ENCODE measurements around the gene NFKBIL1.

Gene NFKBIL1

GRCh38 chr6:31528307-31528777 is 19.1 kb upstream of the NFKBIL1 start:
- H3K4me1 ChIP-seq (ENCODE audit: control insufficient read depth in 2 of 2, insufficient read depth in 2 of 2, low read length in 2 of 2), result no peaks in the 10 kb centered on the region
- no peak overlapping the region for H3K27ac ChIP-seq (ENCODE audit: low read depth in 2 of 2, low read length in 2 of 2)
- no peak overlapping the region for H3K9ac ChIP-seq (ENCODE audit: low read depth in 1 of 2, low read length in 2 of 2)
- no peaks in the 10 kb centered on the region for H3K27me3 ChIP-seq (ENCODE audit: control insufficient read depth in 2 of 2, insufficient read depth in 2 of 2, low read length in 2 of 2)
- no peaks in the 10 kb centered on the region for H3K9me3 ChIP-seq (ENCODE audit: control insufficient read depth in 2 of 2, low read length in 2 of 2)
- no peak overlapping the region for H3K4me3 ChIP-seq (ENCODE audit: low read length in 2 of 2)
- peaks cover 32% of the 10 kb centered on the region in 2 donors for H3K36me3 ChIP-seq (ENCODE audit: control insufficient read depth in 2 of 2, insufficient read depth in 2 of 2, low read length in 2 of 2)

DNA sequence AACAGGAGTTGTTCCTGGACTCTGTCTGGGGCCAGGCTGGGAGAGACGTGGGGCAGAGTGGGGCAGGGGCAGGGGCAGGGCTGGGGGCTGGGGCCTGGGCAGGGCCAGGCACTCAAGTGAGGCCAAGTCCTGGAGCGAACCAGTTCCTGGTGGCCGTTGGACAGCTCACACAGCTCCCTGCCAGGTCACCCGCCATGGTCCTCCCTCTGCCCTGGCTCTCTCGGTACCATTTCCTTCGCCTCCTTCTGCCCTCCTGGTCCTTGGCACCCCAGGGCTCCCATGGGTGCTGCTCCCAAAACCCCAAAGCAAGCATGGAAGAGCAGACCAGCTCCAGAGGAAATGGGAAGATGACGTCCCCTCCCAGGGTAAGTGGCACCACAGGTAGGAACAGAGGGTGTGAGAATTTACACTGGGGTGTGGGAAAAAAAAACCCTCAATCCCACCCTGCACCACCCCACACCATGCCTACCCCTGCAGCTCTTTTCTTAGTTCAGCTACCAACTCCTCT is 18.5 kb upstream of the NFKBIL1 start, which contains the start of gene MCCD1:
MCCD1 (plus strand) TSS at position 142 of the 508 bp plus-strand sequence; CDS start at position 195, 53 bp downstream.
- Histone ChIP-seq H3K9ac (ENCODE audit: low read depth in 1 of 2, low read length in 2 of 2) (no peak within 1 kb of the TSS), H3K4me3 (ENCODE audit: low read length in 2 of 2) (no peak within 1 kb of the TSS), H3K27me3 (ENCODE audit: control insufficient read depth in 2 of 2, insufficient read depth in 2 of 2, low read length in 2 of 2) (no peaks in the 10 kb centered on the region), H3K9me3 (ENCODE audit: control insufficient read depth in 2 of 2, low read length in 2 of 2) (no peaks in the 10 kb centered on the region), H3K36me3 (ENCODE audit: control insufficient read depth in 2 of 2, insufficient read depth in 2 of 2, low read length in 2 of 2) (peaks cover 38% of the 10 kb centered on the region in 2 donors), H3K27ac (ENCODE audit: low read depth in 2 of 2, low read length in 2 of 2) (no peak within 1 kb of the TSS), H3K4me1 (ENCODE audit: control insufficient read depth in 2 of 2, insufficient read depth in 2 of 2, low read length in 2 of 2) (no peaks in the 10 kb centered on the region)

DNA sequence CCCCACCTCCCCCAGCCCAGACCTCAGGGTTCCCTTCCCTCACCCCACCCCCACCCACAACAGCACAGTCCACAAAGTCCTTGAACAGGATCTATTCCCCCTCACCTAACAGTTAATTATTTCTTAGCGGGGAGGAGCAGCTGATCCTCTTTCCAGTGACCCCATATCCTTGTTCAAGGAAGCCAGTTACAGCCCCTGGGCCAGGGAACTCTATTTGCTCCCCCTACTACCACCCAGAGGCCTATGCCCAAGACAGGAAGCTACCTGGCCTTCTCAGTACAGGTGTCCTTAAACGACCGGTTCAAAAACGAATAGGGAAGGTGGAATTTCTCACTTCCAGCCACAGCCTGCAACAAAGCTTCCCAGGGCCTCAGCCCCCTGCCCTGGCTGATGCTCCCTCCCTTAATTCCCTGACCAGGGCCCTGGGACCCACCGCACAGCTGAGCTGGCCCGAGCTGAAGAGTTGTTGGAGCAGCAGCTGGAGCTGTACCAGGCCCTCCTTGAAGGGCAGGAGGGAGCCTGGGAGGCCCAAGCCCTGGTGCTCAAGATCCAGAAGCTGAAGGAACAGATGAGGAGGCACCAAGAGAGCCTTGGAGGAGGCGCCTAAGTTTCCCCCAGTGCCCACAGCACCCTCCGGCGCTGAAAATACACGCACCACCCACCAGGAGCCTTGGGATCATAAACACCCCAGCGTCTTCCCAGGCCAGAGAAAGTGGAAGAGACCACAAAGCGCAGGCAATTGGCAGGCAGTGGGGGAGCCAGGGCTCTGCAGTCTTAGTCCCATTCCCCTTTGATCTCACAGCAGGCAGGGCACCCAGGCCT is 17.9 kb upstream of the NFKBIL1 start:
- no peak overlapping the region for H3K27ac ChIP-seq (ENCODE audit: low read depth in 2 of 2, low read length in 2 of 2)
- no peak overlapping the region for H3K9ac ChIP-seq (ENCODE audit: low read depth in 1 of 2, low read length in 2 of 2)
- H3K27me3 ChIP-seq (ENCODE audit: control insufficient read depth in 2 of 2, insufficient read depth in 2 of 2, low read length in 2 of 2), result no peaks in the 10 kb centered on the region
- no peaks in the 10 kb centered on the region for H3K4me1 ChIP-seq (ENCODE audit: control insufficient read depth in 2 of 2, insufficient read depth in 2 of 2, low read length in 2 of 2)
- H3K36me3 ChIP-seq (ENCODE audit: control insufficient read depth in 2 of 2, insufficient read depth in 2 of 2, low read length in 2 of 2), result peaks cover 43 to 44% of the 10 kb centered on the region in 2 donors
- H3K9me3 ChIP-seq (ENCODE audit: control insufficient read depth in 2 of 2, low read length in 2 of 2), result no peaks in the 10 kb centered on the region
- no peak overlapping the region for H3K4me3 ChIP-seq (ENCODE audit: low read length in 2 of 2)

DNA sequence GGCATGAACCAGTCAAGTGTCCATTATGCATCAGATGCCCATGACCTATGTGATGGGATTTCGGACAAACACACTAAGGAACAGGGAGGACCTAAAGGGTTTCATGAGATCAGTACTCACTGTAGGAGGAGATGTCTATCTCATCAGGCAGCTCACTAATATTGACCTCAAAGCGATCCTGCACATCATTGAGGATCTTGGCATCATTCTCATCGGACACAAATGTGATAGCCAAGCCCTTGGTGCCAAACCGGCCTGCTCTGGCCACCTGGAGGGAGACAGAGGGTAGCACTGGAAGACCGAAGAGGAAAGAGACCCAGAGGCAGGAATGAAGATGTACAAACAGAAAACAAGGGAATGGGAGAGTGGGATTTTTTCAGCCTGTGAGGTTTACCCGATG is 16.7 kb upstream of the NFKBIL1 start:
- H3K36me3 ChIP-seq (ENCODE audit: control insufficient read depth in 2 of 2, insufficient read depth in 2 of 2, low read length in 2 of 2), result peaks cover 55 to 56% of the 10 kb centered on the region in 2 donors
- no peaks in the 10 kb centered on the region for H3K27me3 ChIP-seq (ENCODE audit: control insufficient read depth in 2 of 2, insufficient read depth in 2 of 2, low read length in 2 of 2)
- H3K4me1 ChIP-seq (ENCODE audit: control insufficient read depth in 2 of 2, insufficient read depth in 2 of 2, low read length in 2 of 2), result no peaks in the 10 kb centered on the region
- no peak overlapping the region for H3K4me3 ChIP-seq (ENCODE audit: low read length in 2 of 2)
- H3K9ac ChIP-seq (ENCODE audit: low read depth in 1 of 2, low read length in 2 of 2), result no peak overlapping the region
- H3K9me3 ChIP-seq (ENCODE audit: control insufficient read depth in 2 of 2, low read length in 2 of 2), result no peaks in the 10 kb centered on the region
- no peak overlapping the region for H3K27ac ChIP-seq (ENCODE audit: low read depth in 2 of 2, low read length in 2 of 2)

- no peak overlapping the region for H3K9ac ChIP-seq (ENCODE audit: low read depth in 1 of 2, low read length in 2 of 2)
- H3K9me3 ChIP-seq (ENCODE audit: control insufficient read depth in 2 of 2, low read length in 2 of 2), result no peaks in the 10 kb centered on the region
- H3K27ac ChIP-seq (ENCODE audit: low read depth in 2 of 2, low read length in 2 of 2), result no peak overlapping the region
- no peak overlapping the region for H3K4me3 ChIP-seq (ENCODE audit: low read length in 2 of 2)
- H3K27me3 ChIP-seq (ENCODE audit: control insufficient read depth in 2 of 2, insufficient read depth in 2 of 2, low read length in 2 of 2), result no peaks in the 10 kb centered on the region
- no peaks in the 10 kb centered on the region for H3K4me1 ChIP-seq (ENCODE audit: control insufficient read depth in 2 of 2, insufficient read depth in 2 of 2, low read length in 2 of 2)
- H3K36me3 ChIP-seq (ENCODE audit: control insufficient read depth in 2 of 2, insufficient read depth in 2 of 2, low read length in 2 of 2), result peaks cover 60 to 61% of the 10 kb centered on the region in 2 donors
Observed at GRCh38 chr6:31531162-31531561, 16.2 kb upstream of the NFKBIL1 start.

DNA sequence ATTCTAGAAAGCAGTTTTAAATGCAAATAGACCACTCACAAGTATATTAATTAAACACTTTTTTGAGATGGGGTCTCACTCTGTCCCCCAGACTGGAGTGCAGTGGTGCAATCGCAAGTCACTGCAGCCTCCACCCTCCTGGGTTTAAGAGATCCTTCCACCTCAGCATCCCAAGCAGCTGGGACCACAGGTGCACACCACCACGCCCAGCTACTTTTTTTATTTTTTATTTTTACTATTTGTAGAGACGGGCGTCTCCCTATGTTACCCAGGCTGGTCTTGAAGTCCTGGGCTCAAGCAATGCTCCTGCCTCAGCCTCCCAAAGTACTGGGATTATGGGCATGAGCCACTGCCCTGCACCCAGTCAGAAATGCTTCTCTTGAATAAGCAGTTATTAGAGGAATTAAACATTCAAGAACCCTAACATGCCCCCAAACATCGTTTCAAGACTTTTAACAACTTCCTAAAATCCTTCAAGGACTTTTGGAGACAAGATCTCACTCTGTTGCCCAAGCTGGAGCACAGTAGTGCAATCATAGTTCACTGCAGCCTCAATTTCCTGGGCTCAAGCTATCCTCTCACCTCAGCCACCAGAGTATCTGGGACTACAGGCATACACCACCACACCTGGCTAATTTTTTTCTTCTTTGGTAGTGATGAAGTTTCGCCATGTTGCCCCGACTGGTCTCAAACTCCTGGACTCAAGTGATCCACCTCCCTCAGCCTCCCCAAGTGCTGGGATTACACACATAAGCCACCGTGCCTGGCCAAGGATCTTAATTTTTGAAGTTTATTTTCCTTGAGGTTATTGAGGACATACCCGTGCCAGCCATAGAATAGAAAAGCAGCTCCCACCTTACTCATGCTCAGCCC is 15.4 kb upstream of the NFKBIL1 start:
- no peak overlapping the region for H3K4me3 ChIP-seq (ENCODE audit: low read length in 2 of 2)
- H3K4me1 ChIP-seq (ENCODE audit: control insufficient read depth in 2 of 2, insufficient read depth in 2 of 2, low read length in 2 of 2), result no peaks in the 10 kb centered on the region
- no peaks in the 10 kb centered on the region for H3K9me3 ChIP-seq (ENCODE audit: control insufficient read depth in 2 of 2, low read length in 2 of 2)
- H3K27me3 ChIP-seq (ENCODE audit: control insufficient read depth in 2 of 2, insufficient read depth in 2 of 2, low read length in 2 of 2), result no peaks in the 10 kb centered on the region
- no peak overlapping the region for H3K27ac ChIP-seq (ENCODE audit: low read depth in 2 of 2, low read length in 2 of 2)
- peaks cover 66 to 68% of the 10 kb centered on the region in 2 donors for H3K36me3 ChIP-seq (ENCODE audit: control insufficient read depth in 2 of 2, insufficient read depth in 2 of 2, low read length in 2 of 2)
- no peak overlapping the region for H3K9ac ChIP-seq (ENCODE audit: low read depth in 1 of 2, low read length in 2 of 2)

DNA sequence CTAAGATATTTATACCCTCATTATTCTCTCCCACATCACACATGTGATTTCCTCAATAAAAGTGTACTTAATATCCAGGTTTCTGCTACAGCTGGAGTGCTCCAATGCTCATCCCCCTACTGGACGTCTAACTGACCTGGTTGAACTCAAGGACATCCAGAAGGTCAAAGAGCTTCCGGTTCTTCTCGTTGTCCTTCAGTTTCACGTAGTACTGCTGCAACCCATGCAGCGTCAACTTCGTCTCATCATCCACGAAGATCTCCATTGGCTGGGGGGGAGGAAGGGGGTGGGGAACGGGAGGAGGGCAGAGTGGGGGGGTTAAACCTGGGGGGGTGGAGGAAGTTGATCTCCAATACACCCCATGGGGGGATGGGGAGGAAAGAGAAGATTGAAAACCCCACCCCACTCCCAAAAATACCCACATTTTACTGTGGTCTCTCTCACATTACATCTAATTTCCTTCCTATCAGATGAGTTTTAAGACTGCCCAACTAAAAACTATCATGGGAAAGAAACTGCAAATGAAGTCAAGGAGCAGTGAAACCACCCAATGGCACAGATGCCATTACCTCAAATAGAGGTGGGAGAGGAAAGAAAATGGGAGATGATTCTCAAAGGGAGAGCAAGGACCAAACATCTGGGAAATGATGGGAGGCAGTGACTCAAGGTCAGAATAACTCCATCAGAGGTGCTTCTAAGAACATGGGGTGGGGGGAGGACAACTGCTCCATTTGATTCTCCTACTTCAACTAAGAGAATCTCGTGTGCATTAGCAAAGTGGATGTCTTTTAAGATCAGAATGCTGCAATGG is 14.6 kb upstream of the NFKBIL1 start:
- Histone ChIP-seq H3K9ac (ENCODE audit: low read depth in 1 of 2, low read length in 2 of 2) (no peak overlapping the region), H3K27me3 (ENCODE audit: control insufficient read depth in 2 of 2, insufficient read depth in 2 of 2, low read length in 2 of 2) (no peaks in the 10 kb centered on the region), H3K4me3 (ENCODE audit: low read length in 2 of 2) (no peak overlapping the region), H3K4me1 (ENCODE audit: control insufficient read depth in 2 of 2, insufficient read depth in 2 of 2, low read length in 2 of 2) (no peaks in the 10 kb centered on the region), H3K27ac (ENCODE audit: low read depth in 2 of 2, low read length in 2 of 2) (no peak overlapping the region), H3K9me3 (ENCODE audit: control insufficient read depth in 2 of 2, low read length in 2 of 2) (no peaks in the 10 kb centered on the region), H3K36me3 (ENCODE audit: control insufficient read depth in 2 of 2, insufficient read depth in 2 of 2, low read length in 2 of 2) (peaks cover 66 to 71% of the 10 kb centered on the region in 2 donors)

DNA sequence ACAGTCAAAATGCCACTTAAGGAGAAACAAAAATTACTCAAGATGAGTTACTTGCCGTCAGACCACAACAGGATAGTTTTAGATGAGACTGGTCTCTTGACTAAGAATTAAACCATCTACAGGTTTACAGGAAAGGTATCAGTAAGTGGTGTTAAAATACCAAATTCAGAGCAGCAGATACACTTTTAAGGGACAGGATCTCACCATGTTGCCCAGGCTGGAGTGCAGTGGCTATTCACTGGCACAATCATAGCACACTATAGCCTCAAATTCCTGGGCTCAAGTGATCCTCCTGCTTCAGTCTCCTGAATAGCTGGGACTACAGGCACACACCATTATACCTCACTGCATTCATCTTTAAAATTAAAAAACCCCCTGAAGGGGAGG is 14.0 kb upstream of the NFKBIL1 start:
- Histone ChIP-seq H3K4me3 (ENCODE audit: low read length in 2 of 2) (no peak overlapping the region), H3K4me1 (ENCODE audit: control insufficient read depth in 2 of 2, insufficient read depth in 2 of 2, low read length in 2 of 2) (no peaks in the 10 kb centered on the region), H3K36me3 (ENCODE audit: control insufficient read depth in 2 of 2, insufficient read depth in 2 of 2, low read length in 2 of 2) (peaks cover 71 to 76% of the 10 kb centered on the region in 2 donors), H3K27me3 (ENCODE audit: control insufficient read depth in 2 of 2, insufficient read depth in 2 of 2, low read length in 2 of 2) (no peaks in the 10 kb centered on the region), H3K9me3 (ENCODE audit: control insufficient read depth in 2 of 2, low read length in 2 of 2) (no peaks in the 10 kb centered on the region), H3K27ac (ENCODE audit: low read depth in 2 of 2, low read length in 2 of 2) (no peak overlapping the region), H3K9ac (ENCODE audit: low read depth in 1 of 2, low read length in 2 of 2) (no peak overlapping the region)

- H3K9ac ChIP-seq (ENCODE audit: low read depth in 1 of 2, low read length in 2 of 2), result no peak overlapping the region
- peaks cover 76 to 82% of the 10 kb centered on the region in 2 donors for H3K36me3 ChIP-seq (ENCODE audit: control insufficient read depth in 2 of 2, insufficient read depth in 2 of 2, low read length in 2 of 2)
- H3K27me3 ChIP-seq (ENCODE audit: control insufficient read depth in 2 of 2, insufficient read depth in 2 of 2, low read length in 2 of 2), result no peaks in the 10 kb centered on the region
- peaks cover under 1 to 3% of the 10 kb centered on the region in 2 donors for H3K4me1 ChIP-seq (ENCODE audit: control insufficient read depth in 2 of 2, insufficient read depth in 2 of 2, low read length in 2 of 2)
- H3K9me3 ChIP-seq (ENCODE audit: control insufficient read depth in 2 of 2, low read length in 2 of 2), result no peaks in the 10 kb centered on the region
- H3K27ac ChIP-seq (ENCODE audit: low read depth in 2 of 2, low read length in 2 of 2), result no peak overlapping the region
- H3K4me3 ChIP-seq (ENCODE audit: low read length in 2 of 2), result no peak overlapping the region
Observed at GRCh38 chr6:31534011-31534410, 13.4 kb upstream of the NFKBIL1 start.

All from mucosa of rectum (tissue), 2 donors.